ENCODE measurements around the gene LAD1.

- TF ChIP-seq CTCF (IDR thresholded peaks at IDR 0.05 in 4 of 5, conservative IDR thresholded peaks at IDR 0.05 in 1 of 5): no peak
- peak; percentile 70 to 77 for TF ChIP-seq POLR2A (IDR thresholded peaks at IDR 0.05)
Observed at GRCh38 chr1:201422436-201423030, 23.4 kb upstream of the LAD1 start.
